H9 (cell line): ENCODE data around the gene TM9SF3. TPM values are rescaled to one million over a fixed set of nuclear protein-coding genes. Genes with fewer than 3 reads are reported as not detected.

ENCODE experiments used
- DNase-seq: peaks from one replicate; pipeline ENCODE4 v3.0.0-alpha.2; 2017
- H2AFZ ChIP-seq: one replicate; pipeline ENCODE4 v1.6.1; 2013; ENCODE audit warnings: mild to moderate bottlenecking, low read length, control low read depth, moderate library complexity
- H2AK5ac ChIP-seq: 2 replicates; pipeline ENCODE4 v1.6.1; 2013; ENCODE audit warnings: low read length, control low read depth, mixed read lengths; ENCODE audit not compliant: insufficient read length
- H2BK120ac ChIP-seq: one replicate; pipeline ENCODE4 v1.6.1; 2013; ENCODE audit warnings: low read depth, mild to moderate bottlenecking, low read length, control low read depth, inconsistent platforms; ENCODE audit not compliant: poor library complexity, severe bottlenecking
- H2BK12ac ChIP-seq: 2 replicates; pipeline ENCODE4 v1.6.1; 2013; ENCODE audit warnings: low read length, control low read depth, mixed read lengths, low read depth; ENCODE audit not compliant: insufficient read length
- H2BK15ac ChIP-seq: 2 replicates; pipeline ENCODE4 v1.6.1; 2013; ENCODE audit warnings: low read depth, low read length, control low read depth
- H2BK20ac ChIP-seq: one replicate; pipeline ENCODE4 v1.6.1; 2013; ENCODE audit warnings: low read depth, mild to moderate bottlenecking, low read length, control low read depth, inconsistent platforms; ENCODE audit not compliant: poor library complexity, severe bottlenecking
- H2BK5ac ChIP-seq: 2 replicates; pipeline ENCODE4 v1.6.1; 2013; ENCODE audit warnings: low read length, control low read depth, mixed read lengths; ENCODE audit not compliant: insufficient read length
- H3K14ac ChIP-seq: 2 replicates; pipeline ENCODE4 v1.6.1; 2013; ENCODE audit warnings: low read length, control low read depth; ENCODE audit not compliant: insufficient read depth
- H3K18ac ChIP-seq: 2 replicates; pipeline ENCODE4 v1.6.1; 2013; ENCODE audit warnings: low read depth, mild to moderate bottlenecking, mixed read lengths, low read length, control low read depth; ENCODE audit not compliant: insufficient read length
- H3K23ac ChIP-seq: 2 replicates; pipeline ENCODE4 v1.6.1; 2013; ENCODE audit warnings: low read length, control low read depth, mixed read lengths, low read depth; ENCODE audit not compliant: insufficient read length
- H3K23me2 ChIP-seq: 2 replicates; pipeline ENCODE4 v1.6.1; 2013; ENCODE audit warnings: low read depth, mild to moderate bottlenecking, mixed read lengths, low read length, control low read depth; ENCODE audit not compliant: insufficient read length, poor library complexity, severe bottlenecking
- H3K27ac ChIP-seq: 2 replicates; pipeline ENCODE4 v1.5.1; 2013; ENCODE audit warnings: low read length, control low read depth, mixed read lengths, low read depth; ENCODE audit not compliant: insufficient read length
- H3K27me3 ChIP-seq: 2 replicates; pipeline ENCODE4 v1.6.1; 2013; ENCODE audit warnings: low read length, control low read depth, inconsistent platforms; ENCODE audit not compliant: insufficient read depth
- H3K4ac ChIP-seq: 2 replicates; pipeline ENCODE4 v1.6.1; 2013; ENCODE audit warnings: low read depth, mild to moderate bottlenecking, control low read depth, inconsistent platforms, low read length, moderate library complexity
- H3K4me1 ChIP-seq: 2 replicates; pipeline ENCODE4 v1.6.1; 2013; ENCODE audit warnings: low read length, control low read depth, inconsistent platforms; ENCODE audit not compliant: insufficient read depth
- H3K4me2 ChIP-seq: 2 replicates; pipeline ENCODE4 v1.6.1; 2013; ENCODE audit warnings: low read length, control low read depth, mixed read lengths; ENCODE audit not compliant: insufficient read length, insufficient read depth
- H3K56ac ChIP-seq: 2 replicates; pipeline ENCODE4 v1.6.1; 2013; ENCODE audit warnings: low read depth, mild to moderate bottlenecking, mixed read lengths, low read length, control low read depth; ENCODE audit not compliant: insufficient read length
- H3K79me1 ChIP-seq: 2 replicates; pipeline ENCODE4 v1.6.1; 2013; ENCODE audit warnings: low read depth, mild to moderate bottlenecking, moderate library complexity, low read length, control low read depth, inconsistent platforms; ENCODE audit not compliant: insufficient read depth, poor library complexity, severe bottlenecking
- H3K79me2 ChIP-seq: 2 replicates; pipeline ENCODE4 v1.6.1; 2013; ENCODE audit warnings: low read length, control low read depth, inconsistent platforms; ENCODE audit not compliant: insufficient read depth
- H3K9ac ChIP-seq: 2 replicates; pipeline ENCODE4 v1.6.1; 2013; ENCODE audit warnings: low read length, control low read depth, mixed read lengths; ENCODE audit not compliant: insufficient read length; ENCODE audit errors: extremely low read depth
- H3K9me3 ChIP-seq: one replicate; pipeline ENCODE4 v1.6.1; 2013; ENCODE audit warnings: low read depth, low read length, inconsistent platforms; ENCODE audit not compliant: control insufficient read depth
- H3T11ph ChIP-seq: one replicate; pipeline ENCODE4 v1.6.1; 2013; ENCODE audit warnings: mild to moderate bottlenecking, low read length, control low read depth, inconsistent platforms
- H4K20me1 ChIP-seq: one replicate; pipeline ENCODE4 v1.6.1; 2013; ENCODE audit not compliant: control insufficient read depth, insufficient read length, insufficient read depth
- H4K5ac ChIP-seq: 2 replicates; pipeline ENCODE4 v1.6.1; 2013; ENCODE audit warnings: low read depth, mild to moderate bottlenecking, mixed read lengths, low read length, control low read depth; ENCODE audit not compliant: insufficient read length
- H4K8ac ChIP-seq: replicated peaks from 2 replicates; pipeline ENCODE4 v1.6.1; 2013; ENCODE audit warnings: low read length, control low read depth, mixed read lengths, low read depth; ENCODE audit not compliant: insufficient read length
- H4K91ac ChIP-seq: 2 replicates; pipeline ENCODE4 v1.6.1; 2013; ENCODE audit warnings: low read depth, mild to moderate bottlenecking, moderate library complexity, mixed read lengths, low read length, control low read depth; ENCODE audit not compliant: insufficient read length
- H3K27ac Mint-ChIP-seq, 3 experiments: 2 replicates in 2 of 3; 3 replicates in 1 of 3; pipeline ENCODE4 v1.8.0; 2020 to 2021; ENCODE audit warnings: mixed read lengths in 3 of 3, mild to moderate bottlenecking in 1 of 3, moderate library complexity in 1 of 3
- H3K27me3 Mint-ChIP-seq: 2 replicates; pipeline ENCODE4 v1.8.0; 2021; ENCODE audit warnings: low read depth, mild to moderate bottlenecking, moderate library complexity, mixed read lengths
- H3K36me3 Mint-ChIP-seq, 3 experiments: 2 replicates in 2 of 3; 3 replicates in 1 of 3; pipeline ENCODE4 v1.8.0; 2020 to 2021; ENCODE audit warnings: low read depth in 3 of 3, mixed read lengths in 3 of 3; ENCODE audit not compliant: insufficient read depth in 1 of 3
- H3K4me1 Mint-ChIP-seq, 2 experiments: 2 replicates each; pipeline ENCODE4 v1.8.0; 2020; ENCODE audit warnings: mixed read lengths in 2 of 2
- H3K4me3 Mint-ChIP-seq, 2 experiments: 2 replicates in 1 of 2; 3 replicates in 1 of 2; pipeline ENCODE4 v1.8.0; 2020 to 2021; ENCODE audit warnings: mild to moderate bottlenecking in 2 of 2, mixed read lengths in 2 of 2, moderate library complexity in 1 of 2
- H3K9me3 Mint-ChIP-seq, 2 experiments: 2 replicates in 1 of 2; 3 replicates in 1 of 2; pipeline ENCODE4 v1.8.0; 2020; ENCODE audit warnings: mild to moderate bottlenecking in 2 of 2, mixed read lengths in 2 of 2, moderate library complexity in 1 of 2
- CTCF ChIP-seq: fragments of 200-600 bp; sonication (generic); conservative IDR thresholded peaks from 3 replicates; pipeline ENCODE4 v1.8.0; 2021; ENCODE audit warnings: antibody characterized with exemption, mild to moderate bottlenecking
- WGBS: extraction: QIAGEN DNeasy Blood & Tissue Kit; methylation state at CpG from one replicate; pipeline ENCODE4 v1.1.7; 2013; ENCODE audit warnings: missing lambda C conversion rate, low lambda C conversion rate, mixed read lengths; ENCODE audit not compliant: insufficient read length; ENCODE audit errors: extremely low coverage; 5-methylcytosine and 5-hydroxymethylcytosine counted together
- total RNA-seq: library from RNA; stranded (reverse); gene quantifications from 2 replicates; pipeline ENCODE4 v1.2.1, GENCODE V29; 2021

TM9SF3 gene
- total RNA-seq, 1 experiment from 2014 or later = 120 TPM

GRCh38 chr10:96568402-96568801, 18.4 kb downstream of the TM9SF3 start:
- Histone ChIP-seq H3K56ac (no peak overlapping the region), H3K4me2 (no peak overlapping the region), H3K18ac (no peak overlapping the region), H3K4me1 (no peaks in the 10 kb centered on the region), H3T11ph (no peak overlapping the region), H4K5ac (no peak overlapping the region), H3K23ac (no peak overlapping the region), H2BK20ac (no peak overlapping the region), H3K27me3 (no peaks in the 10 kb centered on the region), H3K79me1 (peaks cover 3% of the 10 kb centered on the region), H2BK120ac (no peak overlapping the region), H2AFZ (no peak overlapping the region), H2AK5ac (no peak overlapping the region), H3K27ac (no peak overlapping the region), H3K23me2 (no peaks in the 10 kb centered on the region), H4K8ac (no peak overlapping the region), H4K91ac (no peak overlapping the region), H2BK5ac (no peak overlapping the region), H3K9me3 (no peaks in the 10 kb centered on the region), H3K4ac (no peak overlapping the region), H2BK15ac (no peak overlapping the region), H2BK12ac (no peak overlapping the region), H3K9ac (no peak overlapping the region), H3K14ac (no peak overlapping the region), H4K20me1 (no peaks in the 10 kb centered on the region), H3K79me2 (peaks cover 9% of the 10 kb centered on the region; the same call in 1 of the 2 replicates)
- Mint-ChIP-seq H3K4me3 (no peak overlapping the region), H3K36me3 (peaks cover 9 to 36% (median 34%) of the 10 kb centered on the region in 3 experiments), H3K27ac (no peak overlapping the region; a peak in 1 of 7 replicates), H3K27me3 (no peaks in the 10 kb centered on the region), H3K4me1 (peaks cover 21 to 26% of the 10 kb centered on the region in 2 experiments), H3K9me3 (no peaks in the 10 kb centered on the region)
- no CpG with 5 or more reads among the region's 1 CpG for WGBS
- DNase-seq = no peak
- no peak for TF ChIP-seq CTCF
